ENCODE measurements around the gene SCYGR6. TPM values are rescaled to one million over a fixed set of nuclear protein-coding genes. Genes with fewer than 3 reads are reported as not detected.

Gene SCYGR6
- total RNA-seq, 1 experiment from 2014 or later, result not detected

DNA sequence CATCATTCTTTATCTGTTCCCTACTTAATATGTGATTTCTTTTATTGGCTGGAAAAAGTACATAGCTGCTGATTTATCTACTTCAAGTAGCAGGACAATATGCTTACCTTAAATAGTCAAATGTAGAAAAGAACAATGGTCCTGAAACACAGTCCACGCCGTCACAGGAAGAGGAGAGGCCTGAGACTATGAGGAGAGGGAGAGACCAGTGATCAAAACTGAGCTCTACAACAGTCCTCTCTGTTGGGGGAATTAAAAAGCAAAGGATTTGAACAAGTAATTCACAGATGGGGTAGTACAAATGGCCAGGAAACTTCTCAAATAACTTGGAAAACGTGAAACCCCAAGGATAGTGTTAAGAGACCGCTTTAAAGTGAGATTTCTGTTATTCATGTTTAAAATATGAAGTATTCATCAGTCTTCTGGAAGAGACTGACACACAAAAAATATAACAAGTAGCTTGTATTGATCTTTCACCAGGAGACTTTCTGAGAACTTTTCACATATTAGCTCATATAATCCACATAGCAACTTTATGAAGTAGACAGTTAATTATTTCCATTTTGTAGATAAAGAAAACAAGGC lies 41.3 kb upstream of the SCYGR6 start:
- no peak for ATAC-seq

DNA sequence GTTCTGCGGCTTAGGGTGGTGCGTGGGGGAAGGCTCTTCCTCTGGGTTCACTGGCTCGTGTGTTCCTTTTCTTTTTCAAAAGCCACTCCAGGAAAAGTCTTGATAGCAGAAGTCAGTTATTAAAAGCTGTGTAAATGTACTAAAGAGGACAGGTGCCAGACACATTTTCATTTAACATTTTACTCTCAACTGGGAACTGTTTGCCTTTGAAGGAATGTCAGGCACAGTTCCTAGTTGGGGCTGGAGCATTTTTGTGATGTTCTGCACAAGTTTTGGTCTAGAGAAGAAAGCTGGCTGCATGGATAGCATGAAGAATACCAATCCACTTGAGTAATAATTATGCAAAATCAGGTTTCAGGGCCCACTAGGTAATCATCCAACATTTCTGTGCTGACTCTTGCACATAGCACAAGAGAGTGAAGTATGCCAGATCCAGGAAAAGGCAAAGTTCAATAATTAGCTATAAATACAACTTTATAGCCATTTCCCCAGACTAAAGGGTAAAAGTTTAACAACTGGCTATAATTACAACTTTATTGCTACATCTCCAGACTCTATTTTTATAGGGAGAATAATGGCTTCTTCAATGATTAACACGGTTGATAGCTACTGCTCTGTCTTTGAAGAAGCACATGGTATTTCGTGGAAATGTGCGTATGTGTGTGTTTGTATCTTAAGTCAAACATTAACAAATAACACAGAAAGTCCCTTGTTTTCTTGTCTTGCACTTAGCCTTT lies 37.4 kb upstream of the SCYGR6 start:
- H3K9me2 ChIP-seq (replicated peaks; ENCODE audit: low read length), result no peaks in the 10 kb centered on the region
- no peak overlapping the region for H2AFZ ChIP-seq (ENCODE audit: low read length)
- POLR2A ChIA-PET (ENCODE audit: unreplicated experiment), result no interaction called here
- H3K4me2 ChIP-seq (ENCODE audit: low read length), result no peak overlapping the region
- ATAC-seq (no peak), DNase-seq (no peak)
- CTCF ChIA-PET, result no interaction called here
- H3K4me3 ChIP-seq (ENCODE audit: low read length), result no peak overlapping the region
- H3K4me1 ChIP-seq (ENCODE audit: insufficient read depth, low read length), result no peaks in the 10 kb centered on the region
- BruUV-seq (replicated peaks), result no TSS peak
- no peaks in the 10 kb centered on the region for H3K36me3 ChIP-seq (ENCODE audit: low read depth, low read length)
- no peak overlapping the region for H3K27ac ChIP-seq (ENCODE audit: low read length)
- H3K27me3 ChIP-seq (ENCODE audit: low read length), result no peaks in the 10 kb centered on the region
- no peak overlapping the region for H3K9ac ChIP-seq (ENCODE audit: low read length)
- H3F3A ChIP-seq (ENCODE audit: low read length, unreplicated experiment), result no peaks in the 10 kb centered on the region
- no peaks in the 10 kb centered on the region for H3K9me3 ChIP-seq (ENCODE audit: low read length)
- intact Hi-C loops (cut with micrococcal nuclease), result no loop called here
- TF ChIP-seq, protein P1, sequence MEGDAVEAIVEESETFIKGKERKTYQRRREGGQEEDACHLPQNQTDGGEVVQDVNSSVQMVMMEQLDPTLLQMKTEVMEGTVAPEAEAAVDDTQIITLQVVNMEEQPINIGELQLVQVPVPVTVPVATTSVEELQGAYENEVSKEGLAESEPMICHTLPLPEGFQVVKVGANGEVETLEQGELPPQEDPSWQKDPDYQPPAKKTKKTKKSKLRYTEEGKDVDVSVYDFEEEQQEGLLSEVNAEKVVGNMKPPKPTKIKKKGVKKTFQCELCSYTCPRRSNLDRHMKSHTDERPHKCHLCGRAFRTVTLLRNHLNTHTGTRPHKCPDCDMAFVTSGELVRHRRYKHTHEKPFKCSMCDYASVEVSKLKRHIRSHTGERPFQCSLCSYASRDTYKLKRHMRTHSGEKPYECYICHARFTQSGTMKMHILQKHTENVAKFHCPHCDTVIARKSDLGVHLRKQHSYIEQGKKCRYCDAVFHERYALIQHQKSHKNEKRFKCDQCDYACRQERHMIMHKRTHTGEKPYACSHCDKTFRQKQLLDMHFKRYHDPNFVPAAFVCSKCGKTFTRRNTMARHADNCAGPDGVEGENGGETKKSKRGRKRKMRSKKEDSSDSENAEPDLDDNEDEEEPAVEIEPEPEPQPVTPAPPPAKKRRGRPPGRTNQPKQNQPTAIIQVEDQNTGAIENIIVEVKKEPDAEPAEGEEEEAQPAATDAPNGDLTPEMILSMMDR (conservative IDR thresholded peaks at IDR 0.05; ENCODE audit: low read depth, low read length), result no peak
- TF ChIP-seq EZH2 (IDR thresholded peaks at IDR 0.05; ENCODE audit: low read length, unreplicated experiment), result no peak
- TF ChIP-seq EZH2phosphoT487 (IDR thresholded peaks at IDR 0.05; ENCODE audit: borderline replicate concordance, low read length), result no peak
- H4K20me1 ChIP-seq (ENCODE audit: low read length), result no peaks in the 10 kb centered on the region
- H3K79me2 ChIP-seq (ENCODE audit: low read length), result no peaks in the 10 kb centered on the region

More for the DNA sequence above, 41.3 kb upstream of the SCYGR6 start:
- H3F3A ChIP-seq (ENCODE audit: low read length, unreplicated experiment), result no peaks in the 10 kb centered on the region
- no peak overlapping the region for H3K27ac ChIP-seq (ENCODE audit: low read length)
- no peak for DNase-seq
- H3K79me2 ChIP-seq (ENCODE audit: low read length), result no peaks in the 10 kb centered on the region
- H3K9me2 ChIP-seq (replicated peaks; ENCODE audit: low read length), result no peaks in the 10 kb centered on the region
- intact Hi-C loops (cut with micrococcal nuclease), result loop anchor here (1.0 to 5.0 kb wide), 4 partner anchors 108 to 636 kb away; no protein-coding TSS in a partner anchor
- POLR2A ChIA-PET (ENCODE audit: unreplicated experiment), result no interaction called here
- no peaks in the 10 kb centered on the region for H3K27me3 ChIP-seq (ENCODE audit: low read length)
- H3K36me3 ChIP-seq (ENCODE audit: low read depth, low read length), result no peaks in the 10 kb centered on the region
- no peak overlapping the region for H3K4me2 ChIP-seq (ENCODE audit: low read length)
- no peak overlapping the region for H3K4me3 ChIP-seq (ENCODE audit: low read length)
- H3K9me3 ChIP-seq (ENCODE audit: low read length), result no peaks in the 10 kb centered on the region
- no TSS peak for BruUV-seq (replicated peaks)
- H2AFZ ChIP-seq (ENCODE audit: low read length), result no peak overlapping the region
- H3K9ac ChIP-seq (ENCODE audit: low read length), result no peak overlapping the region
- TF ChIP-seq, protein P1 (conservative IDR thresholded peaks at IDR 0.05; ENCODE audit: low read depth, low read length), result no peak
- TF ChIP-seq EZH2 (IDR thresholded peaks at IDR 0.05; ENCODE audit: low read length, unreplicated experiment) (no peak), EZH2phosphoT487 (IDR thresholded peaks at IDR 0.05; ENCODE audit: borderline replicate concordance, low read length) (no peak)
- H4K20me1 ChIP-seq (ENCODE audit: low read length), result no peaks in the 10 kb centered on the region
- CTCF ChIA-PET, result interaction anchor here (0.6 to 1.4 kb wide), 3 partner anchors 108 to 360 kb away, joined by 3 to 20 read pairs (median 3); no protein-coding TSS in a partner anchor
- no peaks in the 10 kb centered on the region for H3K4me1 ChIP-seq (ENCODE audit: insufficient read depth, low read length)

All from PC-3 (cell line).